Left colon (tissue), 2 donors: ENCODE measurements around the gene ZC3H12A. TPM values are rescaled to one million over a fixed set of nuclear protein-coding genes. Genes with fewer than 3 reads are reported as not detected.
"Not testable (repeated sequence)": the region's sequence is repeated elsewhere in the genome, so short reads cannot be mapped to it uniquely, and the experiment has no call there.

ENCODE experiments used
- ATAC-seq: fragments of 200-7000 bp; cut with Tn5 transposase; one replicate; pipeline ENCODE4 v1.9.1; 2020; ENCODE audit warnings: mild to moderate bottlenecking, moderate library complexity
- DNase-seq, 2 donors: peaks; one replicate each; pipeline ENCODE4 v3.0.0-alpha.2; 2020
- intact Hi-C, 2 donors: fragments of 100-400 bp; cut with DNase I in 1 of 2; cut with micrococcal nuclease in 1 of 2; formaldehyde crosslinking; loops; one replicate each; pipeline versions ENCODE4 v1.11.2 to v1.14.0; 2022; cut with DNase I, micrococcal nuclease
- total RNA-seq, 2 donors: library from RNA; stranded (reverse); fragmentation: NEBNext Ultra II Directional; extraction: Animal tissue kit (Norgen Biotek cat#: 25700); gene quantifications; one replicate each; pipeline ENCODE4 v1.2.1, GENCODE V29; 2021
- donor health status: DM: no; HTN: no; CAD: no.
- donor health status: DM: yes; HTN: yes; CAD: no.

The ZC3H12A gene
- total RNA-seq, 2 donors from 2014 or later, result 24.0 to 61.6 TPM

- ATAC-seq (no peak), DNase-seq (no peak)
- intact Hi-C loops, result no loop called here
These were observed 9.4 kb downstream of the ZC3H12A start for GRCh38 chr1:37483785-37484184.

GRCh38 chr1:37484325-37485051 is 10.1 kb downstream of the ZC3H12A start:
- DNase-seq (peak in 1 of 2 donors; percentile 34), ATAC-seq (no peak)
- intact Hi-C loops, result no loop called here

GRCh38 chr1:37485902-37486679 is 11.7 kb downstream of the ZC3H12A start:
- intact Hi-C loops, result no loop called here

GRCh38 chr1:37486680-37487618 is 12.6 kb downstream of the ZC3H12A start:
- intact Hi-C loops, result no loop called here
- DNase-seq (peak; percentile 69 to 84), ATAC-seq (peak; percentile 78)

More at GRCh38 chr1:37485902-37486679, 11.7 kb downstream of the ZC3H12A start:
- peak in 1 of 2 donors; percentile 33 for DNase-seq
- ATAC-seq, result peak; percentile 2

GRCh38 chr1:37487619-37487984 is 13.2 kb downstream of the ZC3H12A start:
- intact Hi-C loops, result no loop called here
- DNase-seq (no peak), ATAC-seq (no peak)

DNA sequence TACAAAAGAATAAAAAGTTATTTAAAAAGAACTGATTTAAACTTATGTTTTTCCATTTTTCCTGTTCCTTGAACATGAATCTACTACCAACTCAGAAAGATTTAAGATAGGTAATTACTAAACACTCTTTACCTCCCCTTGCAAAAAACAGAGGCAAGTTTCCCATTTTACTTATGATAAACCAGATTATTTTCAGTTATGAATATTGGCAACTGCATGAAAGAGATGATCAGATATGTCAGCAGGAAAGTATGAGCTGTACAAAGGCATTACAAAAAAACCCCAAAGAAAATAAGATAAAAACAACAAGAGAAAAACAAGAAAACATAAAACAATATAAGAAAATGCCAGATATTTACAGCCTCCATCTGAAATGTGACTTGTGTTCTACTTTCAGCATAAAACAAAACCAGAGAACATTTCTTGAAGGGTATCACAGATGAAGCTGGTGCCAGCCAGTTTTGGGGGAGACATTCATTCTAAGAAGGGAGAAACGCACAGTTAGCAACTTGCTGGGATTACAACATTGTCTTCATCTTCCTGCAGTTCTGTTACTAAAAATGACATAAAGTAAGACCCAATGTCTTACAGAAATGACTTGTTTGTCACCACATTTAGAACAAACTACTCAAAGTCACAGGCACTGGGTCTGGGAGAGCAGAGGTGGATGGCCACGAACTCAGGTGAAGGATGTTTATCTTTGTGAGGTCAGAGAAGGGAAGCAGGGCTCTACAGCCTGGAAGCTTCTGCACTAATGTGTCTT is 19.1 kb downstream of the ZC3H12A start:
- no peak for DNase-seq
- ATAC-seq, result no peak
- intact Hi-C loops, result no loop called here

DNA sequence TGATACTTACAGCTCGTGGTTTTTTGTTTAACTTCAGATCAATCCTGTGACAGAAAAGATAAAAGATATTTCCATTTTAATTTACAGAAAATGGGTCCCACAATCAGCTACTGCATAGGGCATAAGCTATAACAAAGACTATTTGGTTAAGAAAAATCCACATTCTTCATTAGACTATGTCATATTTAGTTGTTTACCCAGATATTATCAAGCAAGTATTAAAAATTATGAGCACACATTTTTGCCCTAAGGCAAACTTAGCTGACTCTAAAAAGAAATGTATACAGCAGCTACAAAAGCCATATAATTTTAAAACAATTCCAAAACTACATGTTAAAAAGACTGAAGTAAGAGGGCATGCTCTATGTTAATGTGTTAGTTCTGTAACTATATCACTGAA is 21.5 kb downstream of the ZC3H12A start:
- ATAC-seq (no peak), DNase-seq (no peak)
- intact Hi-C loops, result no loop called here

- intact Hi-C loops, result no loop called here
- ATAC-seq (peak; percentile 88), DNase-seq (peak; percentile 78 to 82)
These were observed 23.5 kb downstream of the ZC3H12A start for GRCh38 chr1:37497832-37498231.

- peak; percentile 26 to 75 for DNase-seq
- peak; percentile 87 for ATAC-seq
- intact Hi-C loops, result no loop called here
These were observed 24.7 kb downstream of the ZC3H12A start for GRCh38 chr1:37498872-37499617.

DNA sequence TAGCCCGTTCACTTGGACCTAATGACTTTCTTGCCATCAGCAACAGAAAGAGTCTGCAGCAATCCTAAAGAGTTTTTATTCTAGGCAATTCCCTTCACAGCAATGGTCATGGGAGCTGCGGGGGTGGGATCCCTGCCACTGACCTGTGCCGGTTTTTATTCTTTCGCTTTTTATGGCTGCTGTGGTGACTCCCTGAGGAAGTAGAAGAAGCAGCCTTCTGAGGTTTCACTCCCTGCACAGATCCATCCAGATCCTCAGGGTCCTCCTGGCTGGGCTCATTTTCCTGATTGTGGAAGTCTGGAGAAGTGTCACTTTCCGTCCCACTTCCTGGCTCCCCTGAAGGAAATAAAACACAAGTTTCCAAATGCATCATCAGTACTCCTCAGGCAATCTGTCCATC is 27.3 kb downstream of the ZC3H12A start:
- ATAC-seq (no peak), DNase-seq (no peak)
- intact Hi-C loops, result no loop called here

DNA sequence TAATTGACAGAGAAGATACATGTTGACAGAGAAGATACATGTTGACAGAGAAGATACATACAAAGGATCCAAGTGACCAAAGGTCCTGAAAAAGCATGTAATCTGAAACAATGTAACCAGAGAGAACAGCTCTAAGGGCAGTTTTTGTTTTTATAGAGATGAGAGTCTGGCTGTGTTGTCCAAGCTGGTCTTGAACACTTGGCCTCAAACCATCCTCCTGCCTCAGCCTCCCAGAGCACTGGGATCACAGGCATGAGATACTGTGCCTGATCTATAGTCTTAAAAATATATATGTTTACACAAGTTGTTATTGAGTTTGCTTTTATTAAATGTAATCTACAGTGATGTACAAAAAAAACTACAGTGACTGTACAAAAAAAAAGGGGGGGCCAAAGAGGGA is 27.7 kb downstream of the ZC3H12A start:
- no peak for ATAC-seq
- intact Hi-C loops, result no loop called here
- no peak for DNase-seq

GRCh38 chr1:37502791-37503190 is 28.4 kb downstream of the ZC3H12A start:
- ATAC-seq, intact Hi-C loops, DNase-seq: not testable (repeated sequence)

DNA sequence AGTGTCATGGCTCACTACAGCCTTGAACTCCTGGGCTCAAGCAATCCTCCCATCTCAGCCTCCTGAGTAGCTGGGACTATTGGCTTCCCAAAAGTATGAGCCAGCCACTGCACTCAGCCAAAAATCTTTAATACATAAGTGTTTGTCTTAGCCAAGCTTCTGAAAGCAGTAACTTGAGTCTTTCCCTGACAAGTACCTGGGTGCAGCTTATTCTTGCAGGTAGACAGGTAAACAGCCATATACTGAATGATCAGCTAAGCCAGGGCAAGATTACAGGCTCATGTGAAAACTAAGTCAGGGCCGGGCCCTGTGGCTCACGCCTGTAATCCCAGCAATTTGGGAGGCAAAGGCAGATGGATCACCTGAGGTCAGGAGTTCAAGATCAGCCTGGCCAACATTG is 32.4 kb downstream of the ZC3H12A start:
- ATAC-seq (no peak), DNase-seq (no peak)
- intact Hi-C loops, result no loop called here

- ATAC-seq, result no peak
- intact Hi-C loops, result no loop called here
- DNase-seq, result no peak
These were observed 34.8 kb downstream of the ZC3H12A start for GRCh38 chr1:37509181-37509580.

- ATAC-seq (peak; percentile 7), DNase-seq (peak; percentile 27 to 40)
- intact Hi-C loops, result no loop called here
These were observed 39.5 kb downstream of the ZC3H12A start for GRCh38 chr1:37513795-37514349.

DNA sequence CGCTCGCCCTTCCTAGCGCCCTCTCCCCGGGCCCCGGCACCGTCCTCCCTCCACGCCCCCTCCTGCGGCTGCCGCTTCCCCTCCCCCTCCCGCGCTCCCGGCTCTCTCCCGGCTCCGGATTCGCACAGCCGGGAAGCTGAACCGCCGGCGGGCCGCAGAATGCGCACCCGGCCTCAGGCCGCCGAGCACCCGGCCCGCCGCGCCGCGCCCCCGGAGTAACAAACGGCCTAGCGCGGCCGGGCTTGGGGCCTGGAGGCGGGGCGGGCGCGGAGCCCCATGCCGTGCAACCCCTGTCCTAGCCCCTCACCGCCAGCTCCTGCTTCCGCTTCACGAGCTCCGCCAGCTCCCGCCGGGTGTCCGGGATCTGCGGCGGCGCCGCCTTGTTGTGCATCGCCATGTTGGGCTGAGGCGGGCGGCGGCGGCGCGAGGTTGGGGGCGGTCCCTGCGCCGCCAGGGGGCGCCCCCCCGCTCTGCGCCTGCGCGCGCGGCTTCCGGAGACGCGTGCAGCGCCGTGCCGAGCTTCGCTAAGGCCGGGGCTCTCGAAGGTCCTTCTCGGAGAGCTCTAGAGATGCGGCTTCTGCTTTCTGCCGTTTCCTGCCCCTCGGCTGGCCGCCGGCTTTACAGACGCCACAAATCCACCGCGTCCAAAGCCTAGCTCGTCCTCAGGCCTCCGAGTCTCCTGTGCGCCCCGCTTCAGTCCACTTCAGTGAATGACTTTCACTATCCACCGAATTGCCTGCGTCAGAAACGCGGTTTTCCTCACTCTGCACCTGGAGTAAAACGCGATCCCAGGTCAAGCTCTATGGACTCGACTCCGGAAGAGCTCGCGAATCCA is 40.2 kb downstream of the ZC3H12A start, which contains the start of gene MEAF6:
MEAF6 (minus strand) TSS at position 417 of the 835 bp plus-strand sequence; CDS start at position 397, 20 bp downstream.
- peak; percentile 97 for ATAC-seq
- peak; percentile 69 to 88 for DNase-seq
- intact Hi-C loops, result no loop called here
